HCT116 (cell line): Measurements from ENCODE around the gene LRBA. TPM values are rescaled to one million over a fixed set of nuclear protein-coding genes. Genes with fewer than 3 reads are reported as not detected.

Experiments used
- ATAC-seq: fragments of 200-7000 bp; cut with Tn5 transposase; 2 replicates; pipeline ENCODE4 v1.9.1; 2020; ENCODE audit warnings: mild to moderate bottlenecking, moderate library complexity
- BruUV-seq: library from RNA; stranded (reverse); fragments of 400-500 nt; replicated peaks from 2 replicates; lab custom pipeline; 2021; lab: Mats Ljungman, UMichigan
- CTCF ChIA-PET: fragments of 300-600 bp; sonication (Branson Sonifier 250); formaldehyde crosslinking; loops from one replicate; lab custom pipeline; 2021; ENCODE audit warnings: antibody characterized with exemption; lab: Charles Lee
- POLR2A ChIA-PET: fragments of 300-600, 350-600 bp; sonication (Branson Sonifier 250); formaldehyde crosslinking; loops from one replicate; lab custom pipeline; 2021; ENCODE audit warnings: antibody characterized with exemption; lab: Charles Lee
- RAD21 ChIA-PET, 2 experiments: fragments of 300-600 bp; sonication (Branson Sonifier 250); formaldehyde crosslinking; loops; one replicate each; lab custom pipeline; 2023; ENCODE audit warnings: low total read pairs in 2 of 2; ENCODE audit not compliant: uncharacterized antibody in 2 of 2, unreplicated experiment in 2 of 2, low non-redundant PET in 1 of 2; lab: Charles Lee
- DNase-seq: peaks from one replicate; pipeline ENCODE4 v3.0.0-alpha.2; 2010; ENCODE audit warnings: low read depth, low spot score
- H2AFZ ChIP-seq: fragments of 200-600 bp; shearing (Covaris generic), sonication (generic); 2 replicates; pipeline ENCODE4 v1.6.1; 2017; ENCODE audit warnings: low read depth, mixed run types, mixed read lengths, antibody characterized with exemption, low read length; ENCODE audit not compliant: poor library complexity, severe bottlenecking
- H3K27ac ChIP-seq: 2 replicates; pipeline ENCODE4 v1.5.1; 2012; ENCODE audit warnings: low read depth, low read length
- H3K27me3 ChIP-seq: fragments of 200-600 bp; sonication (generic); 2 replicates; pipeline ENCODE4 v1.6.1; 2016; ENCODE audit warnings: mixed run types, low read length, mixed read lengths; ENCODE audit not compliant: insufficient read depth
- H3K36me3 ChIP-seq, 2 experiments: fragments of 200-500 bp in 1 of 2; fragments of 200-600 bp in 1 of 2; sonication (Bioruptor generic) in 1 of 2; sonication (generic) in 1 of 2; 2 replicates each; pipeline versions ENCODE4 v1.5.1 to v1.6.1; 2014 to 2016; ENCODE audit warnings: low read length in 2 of 2, inconsistent platforms in 1 of 2, mixed read lengths in 1 of 2, mixed run types in 1 of 2; ENCODE audit not compliant: insufficient read depth in 2 of 2, control insufficient read depth in 1 of 2
- H3K4me1 ChIP-seq, 2 experiments: fragments of 200-600 bp in 1 of 2; sonication (generic) in 1 of 2; 2 replicates each; pipeline versions ENCODE4 v1.5.1 to v1.6.1; 2012 to 2017; ENCODE audit warnings: low read length in 2 of 2, inconsistent platforms in 1 of 2, mild to moderate bottlenecking in 1 of 2, mixed read lengths in 1 of 2, mixed run types in 1 of 2, moderate library complexity in 1 of 2; ENCODE audit not compliant: insufficient read depth in 2 of 2, control insufficient read depth in 1 of 2
- H3K4me2 ChIP-seq: fragments of 200-600 bp; sonication (generic); 2 replicates; pipeline ENCODE4 v1.6.1; 2017; ENCODE audit warnings: mixed run types, low read length, mixed read lengths
- H3K4me3 ChIP-seq, 2 experiments: fragments of 200-600 bp in 1 of 2; sonication (generic) in 1 of 2; replicated peaks in 1 of 2; 2 replicates each; pipeline ENCODE4 v1.5.1; 2011 to 2016; ENCODE audit warnings: low read length in 2 of 2, control low read depth in 1 of 2, low read depth in 1 of 2, mild to moderate bottlenecking in 1 of 2, mixed read lengths in 1 of 2, mixed run types in 1 of 2
- H3K79me2 ChIP-seq: fragments of 200-600 bp; sonication (generic); 2 replicates; pipeline ENCODE4 v1.6.1; 2017; ENCODE audit warnings: mild to moderate bottlenecking, mixed run types, low read length, moderate library complexity, mixed read lengths; ENCODE audit not compliant: insufficient read depth
- H3K9ac ChIP-seq: fragments of 200-600 bp; sonication (generic); 2 replicates; pipeline ENCODE4 v1.6.1; 2016; ENCODE audit warnings: low read length, mixed read lengths
- H3K9me2 ChIP-seq: fragments of 200-600 bp; sonication (generic), shearing (Covaris generic); 2 replicates; pipeline ENCODE4 v1.6.1; 2017; ENCODE audit warnings: mixed run types, mild to moderate bottlenecking, moderate library complexity; ENCODE audit not compliant: insufficient read depth
- H3K9me3 ChIP-seq, 2 experiments: fragments of 200-500 bp in 1 of 2; fragments of 200-600 bp in 1 of 2; sonication (Bioruptor generic) in 1 of 2; sonication (generic) in 1 of 2; 2 replicates each; pipeline ENCODE4 v1.6.1; 2014 to 2017; ENCODE audit warnings: low read length in 2 of 2, mixed read lengths in 2 of 2, inconsistent platforms in 1 of 2, low read depth in 1 of 2, mild to moderate bottlenecking in 1 of 2, mixed run types in 1 of 2, moderate library complexity in 1 of 2; ENCODE audit not compliant: control insufficient read depth in 1 of 2, insufficient read depth in 1 of 2
- H4K20me1 ChIP-seq: fragments of 200-600 bp; sonication (generic), shearing (Covaris generic); 2 replicates; pipeline ENCODE4 v1.6.1; 2017; ENCODE audit warnings: mixed run types, mild to moderate bottlenecking, moderate library complexity; ENCODE audit not compliant: insufficient read depth
- ATF3 ChIP-seq: IDR thresholded peaks from 2 replicates; pipeline ENCODE4 v1.6.1; 2012
- CEBPB ChIP-seq: IDR thresholded peaks from 2 replicates; pipeline ENCODE4 v1.6.1; 2012; ENCODE audit warnings: low read depth
- EGR1 ChIP-seq: IDR thresholded peaks from 2 replicates; pipeline ENCODE4 v1.6.1; 2012; ENCODE audit warnings: low read depth
- ELF1 ChIP-seq: IDR thresholded peaks from 2 replicates; pipeline ENCODE4 v1.6.1; 2012; ENCODE audit warnings: low read depth, borderline replicate concordance
- FOSL1 ChIP-seq: IDR thresholded peaks from 2 replicates; pipeline ENCODE4 v1.6.1; 2012; ENCODE audit warnings: low read depth
- JUND ChIP-seq: IDR thresholded peaks from 2 replicates; pipeline ENCODE4 v1.6.1; 2012
- MAX ChIP-seq: IDR thresholded peaks from 2 replicates; pipeline ENCODE4 v1.6.1; 2012
- POLR2A ChIP-seq: IDR thresholded peaks from 2 replicates; pipeline ENCODE4 v1.7.0; 2011; ENCODE audit warnings: borderline replicate concordance; ENCODE audit not compliant: insufficient read depth, insufficient read length; ENCODE audit errors: extremely low read depth
- POLR2AphosphoS5 ChIP-seq: IDR thresholded peaks from 2 replicates; pipeline ENCODE4 v1.6.1; 2011; ENCODE audit warnings: mild to moderate bottlenecking, low read depth, low read length, moderate library complexity
- REST ChIP-seq: IDR thresholded peaks from 2 replicates; pipeline ENCODE4 v1.6.1; 2012; ENCODE audit warnings: low read depth
- SIN3A ChIP-seq: IDR thresholded peaks from 2 replicates; pipeline ENCODE4 v1.6.1; 2012; ENCODE audit warnings: low read depth
- SP1 ChIP-seq: IDR thresholded peaks from 2 replicates; pipeline ENCODE4 v1.6.1; 2012; ENCODE audit warnings: low read depth
- SRF ChIP-seq: IDR thresholded peaks from 2 replicates; pipeline ENCODE4 v1.6.1; 2012; ENCODE audit warnings: low read depth
- YY1 ChIP-seq: IDR thresholded peaks from 2 replicates; pipeline ENCODE4 v1.6.1; 2011; ENCODE audit warnings: low read length, low read depth, moderate library complexity, mild to moderate bottlenecking; ENCODE audit not compliant: insufficient replicate concordance; ENCODE audit errors: extremely low read depth
- ZBTB33 ChIP-seq: IDR thresholded peaks from 2 replicates; pipeline ENCODE4 v1.6.1; 2011; ENCODE audit warnings: mild to moderate bottlenecking, low read length, moderate library complexity; ENCODE audit not compliant: insufficient replicate concordance; ENCODE audit errors: extremely low read depth
- ZFX ChIP-seq: fragments of 450-650 bp; IDR thresholded peaks from 2 replicates; pipeline ENCODE4 v1.6.1; 2017
- ZNF274 ChIP-seq: fragments of 200-500 bp; sonication (Bioruptor generic); IDR thresholded peaks from 2 replicates; pipeline ENCODE4 v1.6.1; 2014; ENCODE audit warnings: mild to moderate bottlenecking, low read depth, low read length, inconsistent platforms
- intact Hi-C: fragments of 100-400 bp; cut with micrococcal nuclease; formaldehyde crosslinking; loops from 2 replicates; pipeline ENCODE4 v1.10.0; 2022
- total RNA-seq: library from RNA; stranded (reverse); gene quantifications from one replicate; pipeline ENCODE4 v1.2.1, GENCODE V29; 2021; ENCODE audit not compliant: unreplicated experiment

LRBA gene
- total RNA-seq, 1 experiment from 2014 or later, result 79.8 TPM

- Histone ChIP-seq H3K4me3 (no peak overlapping the region), H3K27me3 (no peaks in the 10 kb centered on the region), H3K9me2 (no peaks in the 10 kb centered on the region), H3K9me3 (no peaks in the 10 kb centered on the region), H3K79me2 (no peaks in the 10 kb centered on the region), H3K36me3 (peaks cover 5 to 13% of the 10 kb centered on the region in 2 experiments; a peak in 3 of 4 replicates), H3K4me2 (no peak overlapping the region), H3K9ac (no peak overlapping the region), H2AFZ (no peak overlapping the region), H3K4me1 (peaks cover 0 to 2% of the 10 kb centered on the region in 2 experiments; a peak in 2 of 4 replicates), H4K20me1 (0 out of 2 replicates have a peak, but pooled peaks cover 3% of the 10 kb centered on the region), H3K27ac (no peak overlapping the region)
- DNase-seq (no peak), ATAC-seq (no peak)
- RAD21 ChIA-PET, result no interaction called here
- intact Hi-C loops, result no loop called here
- no TSS peak for BruUV-seq
- CTCF ChIA-PET, result no interaction called here
- TF ChIP-seq ZFX (no peak), EGR1 (no peak), POLR2AphosphoS5 (no peak), YY1 (no peak), ZBTB33 (no peak), SP1 (no peak), ATF3 (no peak), JUND (no peak), MAX (no peak), FOSL1 (no peak), CEBPB (no peak), SIN3A (no peak), SRF (no peak), POLR2A (no peak), ELF1 (no peak), ZNF274 (no peak), REST (no peak)
- POLR2A ChIA-PET, result no interaction called here
Observed at GRCh38 chr4:150854600-150854999, 160.5 kb downstream of the LRBA start.
